SJSA1 (cell line): ENCODE data around the gene FAM228B. TPM values are rescaled to one million over a fixed set of nuclear protein-coding genes. Genes with fewer than 3 reads are reported as not detected.

Source experiments
- DNase-seq, 2 experiments: peaks; one replicate each; pipeline ENCODE4 v3.0.0-alpha.2; 2015 to 2020; ENCODE audit warnings: low spot score in 2 of 2, low read depth in 1 of 2
- H3K27ac ChIP-seq: fragments of 250-450 bp; sonication (Bioruptor Pico); 2 replicates; pipeline ENCODE4 v1.5.1; 2020; ENCODE audit warnings: mild to moderate bottlenecking, moderate library complexity
- H3K27me3 ChIP-seq: fragments of 250-450 bp; sonication (Bioruptor Pico); replicated peaks from 2 replicates; pipeline ENCODE4 v1.5.1; 2020; ENCODE audit warnings: mild to moderate bottlenecking, moderate library complexity
- H3K36me3 ChIP-seq: fragments of 250-450 bp; sonication (Bioruptor Pico); 2 replicates; pipeline ENCODE4 v1.5.1; 2020; ENCODE audit warnings: mild to moderate bottlenecking
- H3K4me1 ChIP-seq: fragments of 250-450 bp; sonication (Bioruptor Pico); replicated peaks from 2 replicates; pipeline ENCODE4 v1.6.1; 2021; ENCODE audit warnings: mild to moderate bottlenecking
- H3K4me3 ChIP-seq: fragments of 250-450 bp; sonication (Bioruptor Pico); 2 replicates; pipeline ENCODE4 v1.5.1; 2020; ENCODE audit warnings: mild to moderate bottlenecking
- H3K9me3 ChIP-seq: fragments of 250-450 bp; sonication (Bioruptor Pico); replicated peaks from 2 replicates; pipeline ENCODE4 v1.5.1; 2020; ENCODE audit warnings: mild to moderate bottlenecking
- total RNA-seq: library from RNA; depleted of rRNA; stranded (reverse); fragments of >200 nt; shearing (Covaris generic); gene quantifications from 2 replicates; pipeline ENCODE4 v1.2.3, GENCODE V29; 2014; rRNA removed

The FAM228B gene
- total RNA-seq, 1 experiment from 2014 or later, result 5.1 TPM

- no peak for DNase-seq
- Histone ChIP-seq H3K4me1 (no peaks in the 10 kb centered on the region), H3K9me3 (no peaks in the 10 kb centered on the region), H3K27ac (no peak overlapping the region), H3K27me3 (no peaks in the 10 kb centered on the region), H3K36me3 (peaks cover 8% of the 10 kb centered on the region), H3K4me3 (no peak overlapping the region)
These were observed 83.4 kb downstream of the FAM228B start for GRCh38 chr2:24206714-24207113.

GRCh38 chr2:24207359-24207758, 84.1 kb downstream of the FAM228B start:
- Histone ChIP-seq H3K9me3 (no peaks in the 10 kb centered on the region), H3K36me3 (peaks cover 8% of the 10 kb centered on the region), H3K27ac (no peak overlapping the region), H3K4me1 (no peaks in the 10 kb centered on the region), H3K4me3 (no peak overlapping the region), H3K27me3 (no peaks in the 10 kb centered on the region)
- no peak for DNase-seq

GRCh38 chr2:24208490-24208889, 85.2 kb downstream of the FAM228B start:
- Histone ChIP-seq H3K9me3 (no peaks in the 10 kb centered on the region), H3K27ac (no peak overlapping the region), H3K4me3 (no peak overlapping the region), H3K4me1 (no peaks in the 10 kb centered on the region), H3K36me3 (peaks cover 8% of the 10 kb centered on the region), H3K27me3 (no peaks in the 10 kb centered on the region)
- DNase-seq, result no peak

GRCh38 chr2:24209389-24210105, 86.3 kb downstream of the FAM228B start:
- Histone ChIP-seq H3K36me3 (peaks cover 8% of the 10 kb centered on the region; the same call in 1 of the 2 replicates), H3K4me3 (no peak overlapping the region), H3K4me1 (no peaks in the 10 kb centered on the region), H3K27ac (no peak overlapping the region), H3K9me3 (no peaks in the 10 kb centered on the region), H3K27me3 (no peaks in the 10 kb centered on the region)
- DNase-seq, result no peak

GRCh38 chr2:24210106-24210455, 86.8 kb downstream of the FAM228B start:
- Histone ChIP-seq H3K27ac (no peak overlapping the region), H3K4me3 (no peak overlapping the region), H3K9me3 (no peaks in the 10 kb centered on the region), H3K36me3 (peaks cover 8% of the 10 kb centered on the region; the same call in 1 of the 2 replicates), H3K27me3 (no peaks in the 10 kb centered on the region), H3K4me1 (no peaks in the 10 kb centered on the region)
- no peak for DNase-seq

- Histone ChIP-seq H3K4me1 (no peaks in the 10 kb centered on the region), H3K27ac (no peak overlapping the region), H3K9me3 (no peaks in the 10 kb centered on the region), H3K36me3 (peaks cover 8% of the 10 kb centered on the region; the same call in 1 of the 2 replicates), H3K4me3 (no peak overlapping the region), H3K27me3 (no peaks in the 10 kb centered on the region)
- DNase-seq, result no peak
These were observed 87.5 kb downstream of the FAM228B start for GRCh38 chr2:24210723-24211122.

- Histone ChIP-seq H3K4me3 (no peak overlapping the region), H3K27ac (no peak overlapping the region), H3K27me3 (no peaks in the 10 kb centered on the region), H3K4me1 (no peaks in the 10 kb centered on the region), H3K36me3 (peaks cover 8% of the 10 kb centered on the region; the same call in 1 of the 2 replicates), H3K9me3 (no peaks in the 10 kb centered on the region)
- no peak for DNase-seq
These were observed 88.1 kb downstream of the FAM228B start for GRCh38 chr2:24211408-24211807.

- no peaks in the 10 kb centered on the region for H3K27me3 ChIP-seq
- peaks cover 10% of the 10 kb centered on the region; the same call in 1 of the 2 replicates for H3K4me1 ChIP-seq
- H3K9me3 ChIP-seq, result no peaks in the 10 kb centered on the region
- peaks cover 9% of the 10 kb centered on the region; the same call in 1 of the 2 replicates for H3K36me3 ChIP-seq
- DNase-seq, result no peak
- no peak overlapping the region for H3K27ac ChIP-seq
- H3K4me3 ChIP-seq, result no peak overlapping the region
These were observed 91.6 kb downstream of the FAM228B start for GRCh38 chr2:24214880-24215279.

Other genes starting within 250 kb of the FAM228B start
- 6.7 and 13.5 TPM in 2 replicates for gene ATAD2B, start 196.3 kb upstream of the FAM228B start, total RNA-seq
- 21.0 and 34.3 TPM in 2 replicates for gene UBXN2A, start 183.0 kb upstream of the FAM228B start, total RNA-seq
- gene MFSD2B, start 113.4 kb upstream of the FAM228B start, total RNA-seq, result not detected in 2 replicates
- 18.0 and 18.5 TPM in 2 replicates for gene WDCP, start 76.1 kb upstream of the FAM228B start, total RNA-seq
- 15.1 and 18.2 TPM in 2 replicates for gene FKBP1B, start 73.7 kb upstream of the FAM228B start, total RNA-seq
- 274 and 353 TPM in 2 replicates for gene SF3B6, start 47.1 kb upstream of the FAM228B start, total RNA-seq
- gene TP53I3, start 38.6 kb upstream of the FAM228B start, total RNA-seq, result 8.1 and 19.6 TPM in 2 replicates
- gene PFN4, start 135 bp upstream of the FAM228B start, total RNA-seq, result 0.29 and 0.69 TPM in 2 replicates
- not detected in 2 replicates for gene FAM228A, start 51.6 kb downstream of the FAM228B start, total RNA-seq
- gene ITSN2, start 237.1 kb downstream of the FAM228B start, total RNA-seq, result 17.7 and 30.7 TPM in 2 replicates